Inflammatory macrophage treated with lipopolysaccharide for 1 hour (primary cell): ENCODE results near the gene HECTD1.
"Not testable (repeated sequence)": the region's sequence is repeated elsewhere in the genome, so short reads cannot be mapped to it uniquely, and the experiment has no call there.

ENCODE experiments used
- DNase-seq, 2 donors: peaks; one replicate each; pipeline ENCODE4 v3.0.0-alpha.2; 2020 to 2022

Gene HECTD1

GRCh38 chr14:31207755-31208545 is at the start of gene HECTD1:
Gene HECTD1 (minus strand): TSS chr14:31207793. CDS start chr14:31205936, 1,857 bp downstream.
- peak; percentile 62 to 88 for DNase-seq

- no peak for DNase-seq
Measured at GRCh38 chr14:31257244-31257553, 49.6 kb upstream of the HECTD1 start.

DNA sequence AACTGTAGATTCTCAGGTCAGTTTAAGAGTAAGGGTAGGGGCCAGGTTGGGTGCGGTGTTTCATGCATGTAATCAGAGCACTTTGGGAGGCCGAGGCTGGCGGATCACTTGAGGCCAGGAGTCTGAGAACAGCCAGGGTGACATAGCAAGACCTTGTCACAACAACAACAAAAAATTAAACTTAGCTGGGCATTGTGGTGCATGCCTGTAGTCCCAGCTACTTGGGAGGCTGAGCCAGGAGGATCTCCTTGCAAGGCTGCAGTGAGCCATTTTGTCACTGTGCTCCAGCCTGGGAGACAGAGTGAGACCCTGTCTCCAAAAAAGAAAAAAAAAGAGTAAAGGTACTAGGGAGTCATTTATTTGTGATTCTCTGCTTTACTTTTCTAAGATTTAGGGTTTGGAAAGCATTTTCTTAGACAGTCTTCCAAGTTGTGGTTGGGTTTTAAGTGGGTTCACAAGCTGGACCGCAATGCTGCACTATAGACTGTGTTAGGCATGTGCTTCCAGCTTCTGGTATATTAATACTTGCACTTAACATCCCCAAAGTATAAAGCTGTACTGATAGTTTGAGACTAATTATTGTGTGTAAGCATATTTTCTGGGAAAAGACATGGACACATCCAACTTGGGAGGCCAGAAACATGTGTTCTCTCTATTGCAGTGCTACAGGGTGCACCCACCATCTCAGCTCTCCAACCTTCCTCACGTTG is 49.1 kb upstream of the HECTD1 start:
- no peak for DNase-seq

DNA sequence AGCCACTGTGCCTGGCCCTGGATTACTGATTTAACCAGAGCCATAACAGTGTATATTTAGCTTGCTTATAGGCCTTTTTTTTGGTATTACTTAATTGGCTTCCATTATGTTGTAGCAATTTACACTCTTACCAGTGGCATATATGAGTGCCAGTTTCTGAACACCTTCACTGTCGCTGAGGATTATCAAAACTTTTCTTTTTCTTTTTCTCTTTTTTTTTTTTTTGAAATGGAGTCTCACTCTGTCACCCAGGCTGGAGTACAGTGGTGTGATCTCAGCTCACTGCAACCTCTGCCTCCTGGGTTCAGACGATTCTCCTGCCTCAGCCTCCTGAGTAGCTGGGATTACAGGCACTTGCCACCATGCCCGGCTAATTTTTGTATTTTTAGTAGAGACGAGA is 48.3 kb upstream of the HECTD1 start:
- not testable (repeated sequence) for DNase-seq

GRCh38 chr14:31255286-31255685 is 47.7 kb upstream of the HECTD1 start:
- no peak for DNase-seq

DNA sequence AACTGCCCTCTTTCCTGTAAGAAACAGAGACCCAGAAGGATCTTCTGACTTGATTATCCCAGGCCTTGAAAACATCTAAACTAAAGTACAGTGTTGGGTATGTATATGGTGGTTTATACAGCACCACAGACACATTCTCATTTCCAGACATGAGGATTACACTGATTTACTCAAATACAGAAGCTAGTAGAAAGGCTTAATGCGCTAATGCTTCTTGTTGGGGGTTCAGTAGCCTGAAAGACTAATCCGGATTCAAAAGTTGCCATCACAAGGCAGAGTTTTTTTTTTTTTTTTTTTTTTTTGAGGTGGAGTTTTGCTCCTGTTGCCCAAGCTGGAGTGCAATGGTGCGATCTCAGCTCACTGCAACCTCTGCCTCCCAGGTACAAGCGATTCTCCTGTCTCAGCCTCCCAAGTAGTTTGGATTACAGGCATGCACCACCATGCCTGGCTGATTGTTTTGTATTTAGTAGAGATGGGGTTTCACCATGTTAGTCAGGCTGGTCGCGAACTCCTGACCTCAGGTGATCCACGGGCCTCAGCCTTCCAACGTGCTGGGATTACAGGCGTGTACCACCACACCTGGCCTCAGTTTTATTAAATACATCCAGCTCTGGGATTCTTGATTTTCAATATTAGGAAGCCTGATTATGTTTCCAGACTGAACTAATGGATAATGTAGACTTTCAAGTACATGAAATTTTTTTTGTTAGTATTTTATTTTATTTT is 46.3 kb upstream of the HECTD1 start:
- no peak for DNase-seq

GRCh38 chr14:31252865-31253264 is 45.3 kb upstream of the HECTD1 start:
- DNase-seq, result no peak

- no peak for DNase-seq
Measured at GRCh38 chr14:31251028-31251958, 43.7 kb upstream of the HECTD1 start.

DNA sequence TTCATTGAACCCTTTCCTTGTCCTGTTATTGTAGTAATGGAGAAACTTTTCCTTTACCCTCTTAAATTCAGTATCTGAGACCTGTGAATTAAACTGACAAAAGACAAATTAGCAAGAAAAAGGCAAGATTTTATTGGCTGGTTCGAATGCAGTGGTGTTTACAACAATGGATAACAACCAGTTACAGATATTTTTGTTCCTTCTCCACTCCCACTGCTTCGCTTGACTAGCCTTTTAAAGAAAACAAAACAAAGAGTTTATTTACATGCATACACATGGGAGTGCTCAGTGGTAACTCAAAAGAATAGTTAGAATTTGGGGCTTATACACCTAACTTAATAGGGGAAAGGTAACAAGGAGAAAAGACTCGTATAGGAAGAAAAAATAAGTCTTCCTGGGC is 37.0 kb upstream of the HECTD1 start:
- DNase-seq, result no peak

- DNase-seq, result no peak
Measured at GRCh38 chr14:31243860-31244259, 36.3 kb upstream of the HECTD1 start.

- DNase-seq, result not testable (repeated sequence)
Measured at GRCh38 chr14:31242161-31242940, 34.8 kb upstream of the HECTD1 start.

- no peak for DNase-seq
Measured at GRCh38 chr14:31241450-31242114, 34.0 kb upstream of the HECTD1 start.

DNA sequence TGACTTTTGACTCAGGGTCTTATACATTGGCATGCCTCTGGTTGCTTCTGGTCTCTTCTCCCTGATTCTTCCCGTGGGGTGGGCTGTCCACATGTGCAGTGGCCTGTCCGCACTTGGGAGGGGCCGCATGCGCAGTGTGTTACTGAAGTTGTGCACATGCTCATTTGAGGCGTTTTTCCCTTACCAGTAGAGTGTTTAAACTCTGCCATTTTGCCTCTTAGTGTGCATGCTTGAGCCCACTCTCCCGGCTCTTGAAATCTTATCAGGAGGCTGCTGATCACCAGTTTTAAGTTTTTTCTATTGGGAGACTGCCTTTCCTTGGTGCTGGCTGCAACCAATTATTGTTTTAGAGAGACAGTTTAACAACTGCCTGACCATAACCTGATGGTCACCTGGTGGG is 32.1 kb upstream of the HECTD1 start:
- DNase-seq, result no peak

DNA sequence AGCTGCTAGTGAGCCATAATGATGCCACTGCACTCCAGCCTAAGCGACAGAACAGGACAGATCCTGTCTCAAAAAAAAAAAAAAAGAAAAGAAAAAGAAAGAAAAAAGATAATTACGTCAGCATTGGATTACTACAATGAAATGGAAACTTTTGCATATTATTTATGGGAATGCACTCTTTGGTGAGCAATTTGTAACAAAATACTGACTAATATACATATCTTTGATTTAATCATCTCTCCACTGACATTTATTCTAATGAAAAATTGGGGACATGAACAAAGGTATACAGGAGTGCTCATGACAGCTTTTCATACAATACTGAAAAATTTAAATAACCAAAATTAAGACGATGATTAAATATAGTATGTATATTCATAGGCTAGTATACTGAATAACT is 27.9 kb upstream of the HECTD1 start:
- no peak for DNase-seq

DNA sequence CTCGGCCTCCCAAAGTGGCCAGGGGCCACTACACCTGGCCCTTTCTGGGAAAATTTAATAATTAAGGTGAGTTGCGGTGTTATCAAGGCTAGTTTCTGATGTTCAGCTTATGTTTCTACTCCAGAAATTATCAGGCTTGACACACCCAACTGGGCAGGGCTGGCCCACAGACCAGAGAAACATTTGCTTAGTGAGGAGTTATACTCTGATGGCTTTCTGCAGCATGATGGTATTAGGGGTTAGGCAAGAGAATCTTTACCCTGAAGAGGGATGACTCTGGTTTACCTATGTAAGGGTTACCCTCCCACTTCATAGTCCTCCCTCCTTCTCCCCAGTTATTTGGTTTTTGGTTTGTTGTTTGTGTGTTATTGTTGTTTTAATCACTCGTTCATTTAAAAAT is 24.5 kb upstream of the HECTD1 start:
- DNase-seq, result no peak

- DNase-seq, result not testable (repeated sequence)
Measured at GRCh38 chr14:31231272-31231671, 23.7 kb upstream of the HECTD1 start.

DNA sequence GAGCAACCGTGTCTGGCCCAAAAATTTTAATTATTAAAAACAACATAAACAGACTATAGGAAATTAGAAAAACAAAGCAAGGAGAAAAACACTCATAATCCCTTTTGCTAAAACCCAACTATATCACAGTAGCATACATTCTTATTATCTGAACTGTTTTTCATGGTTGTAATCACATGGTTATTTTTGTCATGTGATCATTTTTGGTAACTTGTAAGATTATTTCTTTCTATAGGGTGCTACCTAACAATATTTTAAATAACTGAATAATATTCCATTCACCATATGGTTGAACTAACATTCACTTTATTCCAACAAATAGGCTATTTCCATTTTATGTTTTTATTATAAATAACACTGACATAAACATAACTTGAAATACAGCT is 23.0 kb upstream of the HECTD1 start:
- no peak for DNase-seq

- peak; percentile 91 to 95 for DNase-seq
Measured at GRCh38 chr14:31229638-31230572, 22.3 kb upstream of the HECTD1 start.

GRCh38 chr14:31229009-31229408 is 21.4 kb upstream of the HECTD1 start:
- DNase-seq, result no peak

GRCh38 chr14:31228533-31228932 is 20.9 kb upstream of the HECTD1 start:
- DNase-seq, result peak; percentile 36 to 46
